GM19452 (cell line): ENCODE data around the gene DDX39A.
"Not testable (repeated sequence)": the region's sequence is repeated elsewhere in the genome, so short reads cannot be mapped to it uniquely, and the experiment has no call there.

Experiments used
- ATAC-seq: cut with Tn5 transposase; IDR thresholded peaks from one replicate; pipeline ENCODE4 v1.9.1; 2021; ENCODE audit not compliant: unreplicated experiment

Gene DDX39A

DNA sequence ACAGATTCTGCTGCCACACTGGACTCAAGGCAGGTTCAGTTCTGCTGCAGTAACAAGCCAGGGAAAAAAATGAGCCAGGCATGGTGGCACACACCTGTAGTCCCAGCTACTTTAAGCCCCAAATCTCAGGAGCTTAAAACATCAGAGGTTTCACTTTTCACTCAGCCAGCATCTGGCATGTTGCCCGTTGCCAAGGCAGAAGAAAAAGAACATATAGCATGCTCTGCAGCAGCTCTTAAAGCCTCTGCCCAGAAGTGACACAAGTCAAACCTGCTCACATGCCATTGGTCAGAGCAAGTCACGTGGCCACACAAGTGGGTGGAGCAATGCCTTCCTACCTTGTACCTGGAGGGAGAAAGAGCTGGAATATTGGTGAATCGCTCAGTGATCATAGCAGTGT lies 52.6 kb downstream of the DDX39A start:
- ATAC-seq, result no peak

DNA sequence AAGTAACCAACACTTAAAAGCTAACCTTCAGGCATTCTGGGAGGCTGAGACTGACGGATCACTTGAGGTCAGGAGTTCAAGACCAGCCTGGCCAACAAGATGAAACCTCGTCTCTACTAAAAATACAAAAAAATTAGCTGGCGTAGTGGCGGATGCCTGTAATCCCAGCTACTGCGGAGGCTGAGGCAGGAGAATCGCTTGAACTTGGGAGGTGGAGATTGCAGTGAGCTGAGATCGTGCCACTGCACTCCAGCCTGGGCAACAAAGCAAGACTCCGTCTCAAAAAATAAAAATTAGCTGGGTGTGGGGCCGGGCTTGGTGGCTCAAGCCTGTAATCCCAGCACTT lies 55.1 kb downstream of the DDX39A start:
- not testable (repeated sequence) for ATAC-seq

- ATAC-seq, result no peak
Measured at GRCh38 chr19:14363183-14364097, 55.7 kb downstream of the DDX39A start.

GRCh38 chr19:14361824-14362223 lies 57.3 kb downstream of the DDX39A start:
- ATAC-seq, result no peak
